ENCODE measurements around the gene SMYD3. TPM values are rescaled to one million over a fixed set of nuclear protein-coding genes. Genes with fewer than 3 reads are reported as not detected.

The SMYD3 gene
- total and polyA plus RNA-seq, 2 donors (not counting 1 experiment from before 2014, with no cell fraction given), result 9.7 to 37.2 TPM

- ATAC-seq (ENCODE audit: low read depth) (no peak), DNase-seq (no peak)
- Histone ChIP-seq H3K4me1 (ENCODE audit: control insufficient read depth in 2 of 2, insufficient read depth in 2 of 2, low read length in 2 of 2) (peaks cover 0 to 6% of the 10 kb centered on the region in 2 donors), H3K79me2 (ENCODE audit: control insufficient read depth, insufficient read depth, low read length) (no peaks in the 10 kb centered on the region), H3K27me3 (replicated peaks in 1 of 4; ENCODE audit: control extremely low read depth in 1 of 4, control insufficient read depth in 3 of 4, insufficient read depth in 4 of 4, low read length in 3 of 4) (no peaks in the 10 kb centered on the region), H2AFZ (ENCODE audit: insufficient read depth, low read depth, low read length, poor library complexity, severe bottlenecking) (no peak overlapping the region), H3K9me3 (ENCODE audit: control extremely low read depth in 1 of 3, control insufficient read depth in 2 of 3, insufficient read depth in 1 of 3, low read length in 2 of 3) (peaks cover 0 to 9% (median 4%) of the 10 kb centered on the region in 3 donors), H3K4me3 (ENCODE audit: control extremely low read depth in 1 of 5, extremely low read depth in 1 of 5, insufficient read depth in 1 of 5, low read depth in 2 of 5, low read length in 4 of 5) (no peak overlapping the region), H3K9ac (ENCODE audit: low read length) (no peak overlapping the region), H3K27ac (ENCODE audit: low read length in 2 of 2) (no peak overlapping the region), H4K20me1 (ENCODE audit: control insufficient read depth, insufficient read depth, low read length, poor library complexity, severe bottlenecking) (no peaks in the 10 kb centered on the region), H3K4me2 (replicated peaks; ENCODE audit: low read depth, low read length, poor library complexity, severe bottlenecking) (no peak overlapping the region), H3K36me3 (replicated peaks in 1 of 2; ENCODE audit: control extremely low read depth in 1 of 2, control insufficient read depth in 1 of 2, extremely low read depth in 1 of 2, insufficient read depth in 2 of 2, low read length in 1 of 2) (no peaks in the 10 kb centered on the region)
- Mint-ChIP-seq H3K4me3 (no peak overlapping the region), H3K9me3 (ENCODE audit: insufficient read depth) (peaks cover 4% of the 10 kb centered on the region), H3K27ac (no peak overlapping the region), H3K27me3 (no peaks in the 10 kb centered on the region), H3K4me1 (peaks cover 15% of the 10 kb centered on the region)
- no peak for TF ChIP-seq EZH2 (IDR thresholded peaks at IDR 0.05; ENCODE audit: borderline replicate concordance, insufficient read depth, low read depth, low read length, poor library complexity, severe bottlenecking)
- no peak for TF ChIP-seq CTCF (IDR thresholded peaks at IDR 0.05)
- ChIA-PET CTCF (no interaction called here), POLR2A (no interaction called here)
- intact Hi-C loops (cut with micrococcal nuclease), result no loop called here
- WGBS (ENCODE audit: insufficient coverage), result 98% methylated on average over 10 of the region's 12 CpGs
Observed at GRCh38 chr1:245751726-245752470, 755.2 kb downstream of the SMYD3 start.

- H3K9me3 Mint-ChIP-seq (ENCODE audit: insufficient read depth), result peaks cover 4% of the 10 kb centered on the region
- 83% methylated on average over 4 of the region's 4 CpGs for WGBS (ENCODE audit: insufficient coverage)
- peaks cover 0 to 6% of the 10 kb centered on the region in 2 donors for H3K4me1 ChIP-seq (ENCODE audit: control insufficient read depth in 2 of 2, insufficient read depth in 2 of 2, low read length in 2 of 2)
- peaks cover 0 to 9% (median 4%) of the 10 kb centered on the region in 3 donors for H3K9me3 ChIP-seq (ENCODE audit: control extremely low read depth in 1 of 3, control insufficient read depth in 2 of 3, insufficient read depth in 1 of 3, low read length in 2 of 3)
- H3K27me3 Mint-ChIP-seq, result no peaks in the 10 kb centered on the region
- ATAC-seq (ENCODE audit: low read depth) (no peak), DNase-seq (no peak)
- no peak overlapping the region for H3K9ac ChIP-seq (ENCODE audit: low read length)
- intact Hi-C loops (cut with micrococcal nuclease), result no loop called here
- H3K4me3 ChIP-seq (ENCODE audit: control extremely low read depth in 1 of 5, extremely low read depth in 1 of 5, insufficient read depth in 1 of 5, low read depth in 2 of 5, low read length in 4 of 5), result no peak overlapping the region
- no peak overlapping the region for H3K27ac ChIP-seq (ENCODE audit: low read length in 2 of 2)
- H3K4me1 Mint-ChIP-seq, result peaks cover 15% of the 10 kb centered on the region
- no peak overlapping the region for H3K4me2 ChIP-seq (replicated peaks; ENCODE audit: low read depth, low read length, poor library complexity, severe bottlenecking)
- POLR2A ChIA-PET, result no interaction called here
- no peaks in the 10 kb centered on the region for H3K79me2 ChIP-seq (ENCODE audit: control insufficient read depth, insufficient read depth, low read length)
- no peaks in the 10 kb centered on the region for H3K27me3 ChIP-seq (replicated peaks in 1 of 4; ENCODE audit: control extremely low read depth in 1 of 4, control insufficient read depth in 3 of 4, insufficient read depth in 4 of 4, low read length in 3 of 4)
- H3K27ac Mint-ChIP-seq, result no peak overlapping the region
- H4K20me1 ChIP-seq (ENCODE audit: control insufficient read depth, insufficient read depth, low read length, poor library complexity, severe bottlenecking), result no peaks in the 10 kb centered on the region
- H3K4me3 Mint-ChIP-seq, result no peak overlapping the region
- CTCF ChIA-PET, result no interaction called here
- TF ChIP-seq EZH2 (IDR thresholded peaks at IDR 0.05; ENCODE audit: borderline replicate concordance, insufficient read depth, low read depth, low read length, poor library complexity, severe bottlenecking) (no peak), CTCF (IDR thresholded peaks at IDR 0.05) (no peak)
- no peaks in the 10 kb centered on the region for H3K36me3 ChIP-seq (replicated peaks in 1 of 2; ENCODE audit: control extremely low read depth in 1 of 2, control insufficient read depth in 1 of 2, extremely low read depth in 1 of 2, insufficient read depth in 2 of 2, low read length in 1 of 2)
- H2AFZ ChIP-seq (ENCODE audit: insufficient read depth, low read depth, low read length, poor library complexity, severe bottlenecking), result no peak overlapping the region
Observed at GRCh38 chr1:245751116-245751515, 756.0 kb downstream of the SMYD3 start.
